Measurements from ENCODE around the gene SDR42E2.
"Not testable (repeated sequence)": the region's sequence is repeated elsewhere in the genome, so short reads cannot be mapped to it uniquely, and the experiment has no call there.

Gene SDR42E2

GRCh38 chr16:22190776-22191531, 28.6 kb downstream of the SDR42E2 start:
- no peaks in the 10 kb centered on the region for H3K36me3 ChIP-seq (ENCODE audit: control insufficient read depth in 2 of 2, insufficient read depth in 2 of 2, low read length in 2 of 2)
- H3K4me3 ChIP-seq (ENCODE audit: low read length in 2 of 2): peak overlapping the region; percentile 76 to 87
- no peaks in the 10 kb centered on the region for H3K27me3 ChIP-seq (ENCODE audit: control insufficient read depth in 2 of 2, insufficient read depth in 2 of 2, low read length in 2 of 2)
- peak overlapping the region; percentile 84 to 93 for H3K9ac ChIP-seq (ENCODE audit: low read depth in 1 of 2, low read length in 2 of 2)
- peak overlapping the region; percentile 99 to 100 for H3K27ac ChIP-seq (ENCODE audit: low read depth in 2 of 2, low read length in 2 of 2)
- no peaks in the 10 kb centered on the region for H3K9me3 ChIP-seq (ENCODE audit: control insufficient read depth in 2 of 2, low read length in 2 of 2)
- peaks cover 34 to 37% of the 10 kb centered on the region in 2 donors for H3K4me1 ChIP-seq (ENCODE audit: control insufficient read depth in 2 of 2, insufficient read depth in 2 of 2, low read length in 2 of 2)

GRCh38 chr16:22191532-22192260, 29.4 kb downstream of the SDR42E2 start:
- Histone ChIP-seq H3K9me3 (ENCODE audit: control insufficient read depth in 2 of 2, low read length in 2 of 2) (no peaks in the 10 kb centered on the region), H3K36me3 (ENCODE audit: control insufficient read depth in 2 of 2, insufficient read depth in 2 of 2, low read length in 2 of 2) (no peaks in the 10 kb centered on the region), H3K9ac (ENCODE audit: low read depth in 1 of 2, low read length in 2 of 2) (peak overlapping the region; percentile 84 to 93), H3K27me3 (ENCODE audit: control insufficient read depth in 2 of 2, insufficient read depth in 2 of 2, low read length in 2 of 2) (no peaks in the 10 kb centered on the region), H3K4me1 (ENCODE audit: control insufficient read depth in 2 of 2, insufficient read depth in 2 of 2, low read length in 2 of 2) (peaks cover 37% of the 10 kb centered on the region in 2 donors), H3K27ac (ENCODE audit: low read depth in 2 of 2, low read length in 2 of 2) (peak overlapping the region; percentile 99), H3K4me3 (ENCODE audit: low read length in 2 of 2) (peak overlapping the region; percentile 76 to 87)

GRCh38 chr16:22192261-22193062, 30.2 kb downstream of the SDR42E2 start:
- peak overlapping the region; percentile 99 for H3K27ac ChIP-seq (ENCODE audit: low read depth in 2 of 2, low read length in 2 of 2)
- peak overlapping the region; percentile 76 to 87 for H3K4me3 ChIP-seq (ENCODE audit: low read length in 2 of 2)
- no peaks in the 10 kb centered on the region for H3K27me3 ChIP-seq (ENCODE audit: control insufficient read depth in 2 of 2, insufficient read depth in 2 of 2, low read length in 2 of 2)
- H3K36me3 ChIP-seq (ENCODE audit: control insufficient read depth in 2 of 2, insufficient read depth in 2 of 2, low read length in 2 of 2): no peaks in the 10 kb centered on the region
- H3K4me1 ChIP-seq (ENCODE audit: control insufficient read depth in 2 of 2, insufficient read depth in 2 of 2, low read length in 2 of 2): peaks cover 37% of the 10 kb centered on the region in 2 donors
- no peaks in the 10 kb centered on the region for H3K9me3 ChIP-seq (ENCODE audit: control insufficient read depth in 2 of 2, low read length in 2 of 2)
- H3K9ac ChIP-seq (ENCODE audit: low read depth in 1 of 2, low read length in 2 of 2): peak overlapping the region; percentile 63 to 93

- Histone ChIP-seq H3K4me3 (ENCODE audit: low read length in 2 of 2) (no peak overlapping the region), H3K27ac (ENCODE audit: low read depth in 2 of 2, low read length in 2 of 2) (peak overlapping the region; percentile 99), H3K9ac (ENCODE audit: low read depth in 1 of 2, low read length in 2 of 2) (no peak overlapping the region), H3K4me1 (ENCODE audit: control insufficient read depth in 2 of 2, insufficient read depth in 2 of 2, low read length in 2 of 2) (peaks cover 37% of the 10 kb centered on the region in 2 donors), H3K9me3 (ENCODE audit: control insufficient read depth in 2 of 2, low read length in 2 of 2) (no peaks in the 10 kb centered on the region), H3K36me3 (ENCODE audit: control insufficient read depth in 2 of 2, insufficient read depth in 2 of 2, low read length in 2 of 2) (no peaks in the 10 kb centered on the region), H3K27me3 (ENCODE audit: control insufficient read depth in 2 of 2, insufficient read depth in 2 of 2, low read length in 2 of 2) (no peaks in the 10 kb centered on the region)
These were observed 30.7 kb downstream of the SDR42E2 start for GRCh38 chr16:22193063-22193411.

GRCh38 chr16:22194707-22195444, 32.6 kb downstream of the SDR42E2 start:
- Histone ChIP-seq H3K4me3 (ENCODE audit: low read length in 2 of 2) (no peak overlapping the region), H3K27ac (ENCODE audit: low read depth in 2 of 2, low read length in 2 of 2) (peak overlapping the region in 1 of 2 donors; percentile 43), H3K9ac (ENCODE audit: low read depth in 1 of 2, low read length in 2 of 2) (peak overlapping the region in 1 of 2 donors; percentile 32)

GRCh38 chr16:22195445-22195694, 33.1 kb downstream of the SDR42E2 start:
- Histone ChIP-seq H3K9me3 (ENCODE audit: control insufficient read depth in 2 of 2, low read length in 2 of 2) (no peaks in the 10 kb centered on the region), H3K9ac (ENCODE audit: low read depth in 1 of 2, low read length in 2 of 2) (peak overlapping the region in 1 of 2 donors; percentile 32), H3K27ac (ENCODE audit: low read depth in 2 of 2, low read length in 2 of 2) (peak overlapping the region; percentile 40 to 43), H3K36me3 (ENCODE audit: control insufficient read depth in 2 of 2, insufficient read depth in 2 of 2, low read length in 2 of 2) (no peaks in the 10 kb centered on the region), H3K27me3 (ENCODE audit: control insufficient read depth in 2 of 2, insufficient read depth in 2 of 2, low read length in 2 of 2) (no peaks in the 10 kb centered on the region), H3K4me3 (ENCODE audit: low read length in 2 of 2) (peak overlapping the region in 1 of 2 donors; percentile 77), H3K4me1 (ENCODE audit: control insufficient read depth in 2 of 2, insufficient read depth in 2 of 2, low read length in 2 of 2) (peaks cover 18% of the 10 kb centered on the region in 2 donors)

More at GRCh38 chr16:22194707-22195444, 32.6 kb downstream of the SDR42E2 start:
- Histone ChIP-seq H3K4me1 (ENCODE audit: control insufficient read depth in 2 of 2, insufficient read depth in 2 of 2, low read length in 2 of 2) (peaks cover 19% of the 10 kb centered on the region in 2 donors), H3K9me3 (ENCODE audit: control insufficient read depth in 2 of 2, low read length in 2 of 2) (no peaks in the 10 kb centered on the region), H3K27me3 (ENCODE audit: control insufficient read depth in 2 of 2, insufficient read depth in 2 of 2, low read length in 2 of 2) (no peaks in the 10 kb centered on the region), H3K36me3 (ENCODE audit: control insufficient read depth in 2 of 2, insufficient read depth in 2 of 2, low read length in 2 of 2) (no peaks in the 10 kb centered on the region)

GRCh38 chr16:22195695-22196558, 33.6 kb downstream of the SDR42E2 start:
- peak overlapping the region; percentile 32 to 60 for H3K9ac ChIP-seq (ENCODE audit: low read depth in 1 of 2, low read length in 2 of 2)
- H3K36me3 ChIP-seq (ENCODE audit: control insufficient read depth in 2 of 2, insufficient read depth in 2 of 2, low read length in 2 of 2): no peaks in the 10 kb centered on the region
- peak overlapping the region; percentile 40 to 43 for H3K27ac ChIP-seq (ENCODE audit: low read depth in 2 of 2, low read length in 2 of 2)
- H3K4me3 ChIP-seq (ENCODE audit: low read length in 2 of 2): peak overlapping the region; percentile 75 to 77
- peaks cover 18% of the 10 kb centered on the region in 2 donors for H3K4me1 ChIP-seq (ENCODE audit: control insufficient read depth in 2 of 2, insufficient read depth in 2 of 2, low read length in 2 of 2)
- no peaks in the 10 kb centered on the region for H3K9me3 ChIP-seq (ENCODE audit: control insufficient read depth in 2 of 2, low read length in 2 of 2)
- H3K27me3 ChIP-seq (ENCODE audit: control insufficient read depth in 2 of 2, insufficient read depth in 2 of 2, low read length in 2 of 2): no peaks in the 10 kb centered on the region

GRCh38 chr16:22196559-22197168, 34.4 kb downstream of the SDR42E2 start:
- not testable (repeated sequence) for H3K9ac ChIP-seq (ENCODE audit: low read depth in 1 of 2, low read length in 2 of 2); H3K27ac ChIP-seq (ENCODE audit: low read depth in 2 of 2, low read length in 2 of 2); H3K9me3 ChIP-seq (ENCODE audit: control insufficient read depth in 2 of 2, low read length in 2 of 2); H3K27me3 ChIP-seq (ENCODE audit: control insufficient read depth in 2 of 2, insufficient read depth in 2 of 2, low read length in 2 of 2); H3K36me3 ChIP-seq (ENCODE audit: control insufficient read depth in 2 of 2, insufficient read depth in 2 of 2, low read length in 2 of 2)
- Histone ChIP-seq H3K4me3 (ENCODE audit: low read length in 2 of 2) (peak overlapping the region; percentile 75 to 77), H3K4me1 (ENCODE audit: control insufficient read depth in 2 of 2, insufficient read depth in 2 of 2, low read length in 2 of 2) (peaks cover 18 to 19% of the 10 kb centered on the region in 2 donors)

Measured in mucosa of rectum (tissue), 2 donors.